Inferior parietal cortex (tissue), 1 donor: Measurements from ENCODE around the gene MAP3K20.

Experiments
- DNase-seq: peaks from one replicate; pipeline ENCODE4 v3.0.0-alpha.2; 2016; ENCODE audit errors: extremely low spot score

Gene MAP3K20

DNA sequence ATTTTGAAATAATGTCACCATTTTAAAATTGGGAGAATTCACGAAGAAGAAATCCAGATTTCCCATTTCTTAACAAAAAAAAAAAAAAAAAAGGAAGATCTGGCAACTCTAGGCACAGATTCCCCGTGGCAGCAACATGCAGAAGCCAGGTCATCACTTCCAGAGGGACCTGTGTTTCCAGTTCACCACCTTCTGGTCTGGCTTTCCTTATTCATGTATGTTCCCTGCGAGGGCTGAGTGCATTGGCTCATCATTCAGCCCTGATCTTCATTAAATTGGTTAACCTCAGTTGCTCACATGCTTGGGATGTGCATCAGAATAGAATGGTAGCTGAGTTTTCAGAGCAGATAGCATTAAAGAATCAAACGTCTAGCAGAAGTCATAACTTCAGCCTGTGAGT, 25.0 kb upstream of the MAP3K20 start:
- DNase-seq, result no peak

DNA sequence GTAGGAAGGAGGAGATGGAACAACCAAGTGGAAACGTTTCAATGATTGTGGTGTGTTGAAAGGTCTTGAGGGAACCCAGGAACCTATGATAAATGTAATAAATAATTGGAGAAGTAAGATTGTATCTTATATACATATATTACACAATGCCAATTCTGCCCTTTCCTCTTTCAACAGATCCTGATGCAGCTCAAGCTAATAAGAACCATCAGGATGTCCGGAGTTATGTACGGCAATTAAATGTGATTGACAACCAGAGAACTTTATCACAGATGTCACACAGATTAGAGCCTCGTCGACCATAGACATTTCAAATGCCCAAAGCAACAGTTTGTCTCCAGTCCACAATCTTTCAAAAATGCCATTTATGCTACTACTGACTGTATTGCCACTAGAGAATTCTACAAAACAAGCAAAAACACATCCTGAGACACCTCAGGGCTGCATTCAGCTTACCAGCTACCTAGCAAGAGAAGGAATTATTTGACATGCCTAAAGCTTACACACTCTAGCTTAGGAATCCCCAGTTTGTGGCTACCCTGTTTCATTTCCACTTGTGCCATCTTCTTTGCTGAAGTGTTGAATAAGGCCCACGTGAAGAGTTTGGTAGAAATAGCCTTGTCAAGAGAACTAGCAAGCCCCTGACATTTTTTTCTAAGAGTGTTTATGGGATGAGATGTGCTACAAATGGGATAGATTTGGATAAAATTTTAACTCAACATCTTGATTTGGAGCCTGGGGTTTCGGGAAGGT, 24.0 kb upstream of the MAP3K20 start:
- no peak for DNase-seq

GRCh38 chr2:173053043-173053699, 22.5 kb upstream of the MAP3K20 start:
- DNase-seq, result no peak

- DNase-seq, result no peak
These were observed 21.2 kb upstream of the MAP3K20 start for GRCh38 chr2:173054466-173054865.

DNA sequence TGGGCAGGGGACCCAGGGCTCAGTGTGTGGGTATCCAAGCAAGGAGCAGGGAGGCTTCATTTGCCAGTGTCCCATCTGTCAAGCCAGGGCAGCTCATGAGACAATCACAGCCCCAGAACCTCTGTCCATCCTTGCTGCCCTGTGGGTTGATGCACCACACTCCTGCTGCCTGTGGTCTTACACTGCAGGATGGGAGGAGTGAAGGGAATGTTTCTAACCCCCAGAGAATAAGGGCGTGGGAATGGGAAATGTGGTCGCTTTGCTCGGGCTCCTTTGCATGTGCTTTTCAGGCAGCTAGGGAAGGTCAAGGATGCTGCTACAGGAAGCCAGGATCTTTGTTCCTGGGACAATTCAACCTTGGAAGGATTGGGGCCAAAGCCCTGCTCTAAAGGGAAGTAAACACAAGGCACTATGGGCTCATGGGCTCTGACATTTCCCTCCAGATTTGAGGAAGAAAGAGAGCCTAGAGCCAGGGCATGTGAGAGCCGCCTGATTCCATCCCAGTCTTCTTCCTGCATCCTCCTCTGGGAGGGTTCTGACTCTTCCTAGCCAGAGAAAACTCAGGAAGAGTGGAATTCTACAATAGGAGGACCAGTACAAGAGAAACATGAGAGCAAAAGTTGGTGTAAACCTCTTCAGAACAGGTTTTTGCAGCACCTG, 18.8 kb upstream of the MAP3K20 start:
- DNase-seq, result no peak

GRCh38 chr2:173058097-173058496, 17.5 kb upstream of the MAP3K20 start:
- no peak for DNase-seq

GRCh38 chr2:173058673-173059072, 17.0 kb upstream of the MAP3K20 start:
- no peak for DNase-seq

- DNase-seq, result no peak
These were observed 16.4 kb upstream of the MAP3K20 start for GRCh38 chr2:173059292-173059691.

- no peak for DNase-seq
These were observed 15.6 kb upstream of the MAP3K20 start for GRCh38 chr2:173059971-173060461.

GRCh38 chr2:173062801-173063200, 12.8 kb upstream of the MAP3K20 start:
- DNase-seq, result no peak

- DNase-seq, result no peak
These were observed 11.4 kb upstream of the MAP3K20 start for GRCh38 chr2:173064151-173064805.

GRCh38 chr2:173066887-173067676, 8.6 kb upstream of the MAP3K20 start:
- no peak for DNase-seq

GRCh38 chr2:173075056-173075780, 428 bp upstream of the MAP3K20 start:
- DNase-seq, result no peak

DNA sequence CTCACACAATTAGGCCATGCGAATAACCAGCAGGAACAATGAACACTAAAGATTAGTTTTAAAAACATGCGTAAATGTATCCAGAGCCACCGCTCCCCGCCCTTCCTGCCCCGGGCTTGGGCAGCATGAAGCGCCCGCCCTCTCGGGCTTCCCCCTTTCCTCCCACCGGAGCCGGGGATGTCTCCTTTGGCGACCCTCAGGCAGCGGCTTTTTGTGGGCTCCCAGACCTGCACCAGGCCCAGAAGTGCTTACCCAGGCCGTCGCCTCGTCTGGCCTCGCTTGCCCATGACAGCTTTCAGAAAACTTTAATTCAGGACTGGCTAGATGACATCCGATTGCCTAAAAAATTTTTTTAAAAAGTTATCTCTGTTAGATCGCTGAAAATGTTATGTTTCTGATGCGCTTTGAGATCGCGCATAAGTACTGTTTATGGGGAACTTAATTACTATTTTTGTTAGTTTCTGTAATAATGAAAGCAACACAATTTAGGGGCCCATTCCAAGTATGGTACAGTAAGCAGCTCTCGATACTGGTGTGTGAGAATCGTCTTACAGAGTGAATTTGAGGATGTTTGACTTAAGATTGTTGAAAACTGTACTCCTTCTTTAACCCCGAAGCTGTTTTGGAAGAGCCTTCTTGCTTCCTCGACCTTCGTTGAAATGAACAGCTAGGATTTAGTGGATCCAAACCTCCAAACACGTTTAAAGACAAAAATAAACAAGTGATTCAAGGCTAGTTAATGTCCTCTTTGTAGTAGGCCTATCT, 1.1 kb downstream of the MAP3K20 start:
- DNase-seq, result no peak

DNA sequence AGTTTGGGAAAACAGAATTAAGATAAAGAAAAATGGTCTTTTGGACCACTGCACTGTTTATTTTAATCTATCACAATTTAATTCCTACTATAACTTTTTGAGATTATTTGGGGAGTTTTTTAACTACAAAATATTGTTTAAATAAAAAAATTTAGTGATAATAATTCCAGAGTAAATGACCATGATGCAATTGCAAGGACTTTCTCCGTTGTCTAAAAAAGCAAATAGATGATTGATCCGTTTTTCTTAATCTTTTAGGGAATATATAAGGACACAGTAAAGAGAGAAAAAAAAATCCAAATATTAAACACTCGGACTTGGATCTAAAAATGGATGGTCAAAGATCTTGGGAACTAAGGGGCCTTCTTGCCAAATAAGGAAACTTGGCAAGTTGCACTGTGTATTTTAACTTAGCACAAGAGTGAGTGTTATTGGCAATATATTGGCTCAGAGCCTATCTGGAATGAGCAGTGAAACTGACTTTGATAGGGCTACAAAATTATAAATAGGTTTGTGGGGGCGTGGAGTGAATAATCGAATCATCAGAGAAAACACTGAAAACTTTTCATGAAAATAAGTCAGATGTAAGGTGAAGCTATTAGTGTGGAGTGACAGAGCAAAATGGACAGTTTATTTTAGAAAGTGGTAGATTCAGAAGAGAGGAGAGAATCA, 2.0 kb downstream of the MAP3K20 start:
- DNase-seq, result no peak

DNA sequence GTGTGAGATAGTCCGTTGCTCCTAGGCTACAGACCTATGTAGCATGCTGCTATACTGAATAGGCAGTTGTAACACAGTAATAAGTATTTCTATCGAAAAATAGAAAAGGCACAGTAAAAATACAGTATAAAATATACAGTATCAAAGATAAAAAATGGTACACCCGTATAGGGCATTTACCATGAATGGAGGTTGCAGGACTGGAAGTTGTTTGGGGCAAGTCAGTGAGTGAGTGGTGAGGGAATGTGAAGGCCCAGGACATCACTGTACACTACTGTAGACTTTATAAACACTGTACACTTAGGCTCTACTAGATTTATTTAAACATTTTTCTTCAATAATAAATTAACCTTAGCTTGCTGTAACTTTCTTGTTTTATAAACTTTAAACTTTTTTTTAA, 3.5 kb downstream of the MAP3K20 start:
- DNase-seq, result no peak

DNA sequence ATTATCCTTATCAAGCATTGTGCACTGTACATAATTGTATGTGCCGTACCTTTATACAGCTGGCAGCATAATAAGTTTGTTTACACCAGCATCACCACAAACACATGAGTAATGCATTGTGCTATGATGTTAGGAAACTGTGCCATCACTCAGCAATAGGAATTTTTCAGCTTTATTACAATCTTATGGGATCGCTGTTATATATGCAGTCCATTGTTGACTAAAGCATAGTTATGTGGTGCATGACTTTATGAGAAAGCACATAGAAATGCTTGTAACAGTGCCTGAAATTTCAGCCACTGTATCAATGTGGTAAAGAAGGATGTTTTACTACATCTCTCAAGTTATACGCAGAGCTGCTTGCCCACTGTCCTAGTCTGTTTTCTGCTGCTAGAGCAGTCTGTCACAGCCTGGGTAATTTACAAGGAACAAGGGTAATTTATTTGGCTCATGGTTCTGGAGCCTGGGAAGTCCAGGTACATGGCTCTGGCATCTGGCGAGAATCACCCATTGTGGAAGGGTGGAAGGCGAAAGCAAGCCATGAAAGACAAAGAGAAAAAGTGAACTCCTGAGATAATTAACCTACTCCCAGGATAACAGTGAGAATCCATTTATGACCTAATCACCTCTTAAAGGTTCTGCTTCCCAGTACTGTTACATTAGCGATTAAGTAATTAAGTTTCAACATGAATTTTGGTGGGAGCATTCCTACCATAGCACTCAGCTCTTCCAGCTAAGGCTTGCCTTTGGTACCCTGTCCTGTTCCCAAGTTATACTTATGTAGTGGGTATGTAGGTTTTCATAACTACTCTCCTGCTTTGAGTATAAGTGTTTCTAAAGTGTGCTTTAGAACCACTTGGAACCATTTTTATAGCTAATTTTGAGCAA, 4.6 kb downstream of the MAP3K20 start:
- no peak for DNase-seq

DNA sequence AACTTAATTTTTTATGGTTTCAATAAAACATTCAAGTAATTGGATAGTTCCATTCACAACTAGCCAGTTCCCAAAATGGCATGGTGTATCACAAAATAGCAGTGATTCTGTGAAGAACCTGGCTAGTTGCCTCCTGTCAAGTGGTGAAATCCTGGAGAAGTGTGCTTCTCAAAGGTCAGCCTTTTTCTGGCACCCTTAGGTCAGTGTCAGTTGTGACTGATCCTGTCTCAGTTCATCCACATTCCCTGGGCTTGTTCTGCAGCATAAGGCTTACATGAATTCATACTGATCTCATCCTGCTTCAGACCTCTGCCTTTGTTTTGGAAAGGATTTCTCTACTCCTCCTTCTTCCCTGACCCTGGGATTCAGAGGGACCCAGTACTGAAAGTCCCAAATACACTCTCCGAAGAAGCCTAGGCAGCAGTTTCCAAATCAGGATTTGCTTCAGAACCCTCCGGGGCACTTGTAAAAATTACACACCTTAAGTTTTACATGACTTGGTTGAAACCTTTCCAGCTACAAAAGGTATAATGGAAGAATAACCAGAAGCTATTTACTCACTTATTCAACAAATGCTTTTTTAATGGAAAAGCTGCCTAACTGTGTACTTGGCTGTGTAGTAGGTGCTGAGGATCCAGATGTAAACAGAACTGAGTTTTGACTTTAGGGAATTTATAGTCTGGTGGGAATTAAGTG, 11.0 kb downstream of the MAP3K20 start:
- DNase-seq, result no peak
